Urinary bladder (tissue), 4 donors: ENCODE results near the gene PXDN. TPM values are rescaled to one million over a fixed set of nuclear protein-coding genes. Genes with fewer than 3 reads are reported as not detected.

Experiments used
- DNase-seq: peaks from one replicate; pipeline ENCODE4 v3.0.0-alpha.2; 2015; ENCODE audit errors: extremely low spot score
- H3K27ac ChIP-seq: one replicate; pipeline ENCODE4 v1.5.1; 2013; ENCODE audit warnings: low read depth, mild to moderate bottlenecking, moderate library complexity
- H3K36me3 ChIP-seq: one replicate; pipeline ENCODE4 v1.6.1; 2013; ENCODE audit warnings: mild to moderate bottlenecking, moderate library complexity; ENCODE audit not compliant: insufficient read depth
- H3K4me1 ChIP-seq: one replicate; pipeline ENCODE4 v1.6.1; 2013; ENCODE audit warnings: mild to moderate bottlenecking, moderate library complexity; ENCODE audit not compliant: insufficient read depth
- H3K4me3 ChIP-seq: one replicate; pipeline ENCODE4 v1.5.1; 2013; ENCODE audit warnings: low read depth, low read length
- WGBS: extraction: QIAGEN DNeasy Blood & Tissue Kit; methylation state at CpG from one replicate; pipeline ENCODE4 v1.1.7; 2013; 5-methylcytosine and 5-hydroxymethylcytosine counted together
- polyA plus RNA-seq: library from polyadenylated mRNA; stranded (reverse); fragments of 200-250 nt; gene quantifications from one replicate; pipeline ENCODE4 v1.2.3, GENCODE V29; 2013
- total RNA-seq: library from RNA; depleted of rRNA; stranded (reverse); fragments of >200 nt; gene quantifications from one replicate; pipeline ENCODE4 v1.2.3, GENCODE V29; 2014
- donor health status: healthy with polysubstance abuse.
- donor health status: healthy.

Gene PXDN
- total and polyA plus RNA-seq, 2 donors: 77.8 to 256 TPM

GRCh38 chr2:1694371-1695271 is 49.7 kb downstream of the PXDN start:
- no peak overlapping the region for H3K4me3 ChIP-seq
- no peak overlapping the region for H3K27ac ChIP-seq
- 83% methylated on average over 25 of the region's 25 CpGs for WGBS
- no peak for DNase-seq
- H3K4me1 ChIP-seq: no peaks in the 10 kb centered on the region
- H3K36me3 ChIP-seq: no peaks in the 10 kb centered on the region

- 83% methylated on average over 9 of the region's 9 CpGs for WGBS
- H3K4me1 ChIP-seq: no peaks in the 10 kb centered on the region
- no peak overlapping the region for H3K4me3 ChIP-seq
- DNase-seq: no peak
- H3K36me3 ChIP-seq: no peaks in the 10 kb centered on the region
- H3K27ac ChIP-seq: no peak overlapping the region
Observed at GRCh38 chr2:1693723-1694122, 50.6 kb downstream of the PXDN start.

- WGBS: 89% methylated on average over 11 of the region's 11 CpGs
- H3K27ac ChIP-seq: no peak overlapping the region
- DNase-seq: no peak
- no peak overlapping the region for H3K4me3 ChIP-seq
- H3K4me1 ChIP-seq: no peaks in the 10 kb centered on the region
- H3K36me3 ChIP-seq: no peaks in the 10 kb centered on the region
Observed at GRCh38 chr2:1692342-1692741, 52.0 kb downstream of the PXDN start.

GRCh38 chr2:1691366-1691765 is 52.9 kb downstream of the PXDN start:
- no peak overlapping the region for H3K4me3 ChIP-seq
- WGBS: 87% methylated on average over 9 of the region's 9 CpGs
- H3K36me3 ChIP-seq: no peaks in the 10 kb centered on the region
- no peaks in the 10 kb centered on the region for H3K4me1 ChIP-seq
- no peak overlapping the region for H3K27ac ChIP-seq
- no peak for DNase-seq

- no peaks in the 10 kb centered on the region for H3K36me3 ChIP-seq
- H3K27ac ChIP-seq: no peak overlapping the region
- DNase-seq: no peak
- no peak overlapping the region for H3K4me3 ChIP-seq
- 73% methylated on average over 10 of the region's 10 CpGs for WGBS
- no peaks in the 10 kb centered on the region for H3K4me1 ChIP-seq
Observed at GRCh38 chr2:1690056-1690775, 54.1 kb downstream of the PXDN start.

- no peaks in the 10 kb centered on the region for H3K36me3 ChIP-seq
- no peak for DNase-seq
- WGBS: 85% methylated on average over 10 of the region's 10 CpGs
- H3K27ac ChIP-seq: no peak overlapping the region
- H3K4me3 ChIP-seq: no peak overlapping the region
- no peaks in the 10 kb centered on the region for H3K4me1 ChIP-seq
Observed at GRCh38 chr2:1688859-1689258, 55.5 kb downstream of the PXDN start.

DNA sequence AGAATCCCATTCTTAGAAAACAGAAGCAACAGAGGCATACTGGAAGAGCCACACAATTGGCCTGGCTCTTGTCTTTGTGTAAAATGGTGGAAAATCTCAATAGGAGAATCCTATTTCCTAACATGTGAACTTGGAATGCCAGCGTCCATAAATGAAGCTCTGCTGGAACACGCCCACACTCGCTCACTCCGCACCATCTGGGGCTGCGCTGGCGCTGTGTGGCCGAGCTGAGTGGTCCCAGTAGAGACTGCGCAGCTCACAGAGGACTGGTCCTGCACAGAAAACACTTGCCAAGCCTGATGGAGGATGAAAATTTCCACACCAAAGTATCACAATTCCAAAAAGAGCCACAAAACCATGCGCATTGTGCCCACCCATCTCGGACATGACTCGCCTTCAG is 56.2 kb downstream of the PXDN start:
- no peak overlapping the region for H3K27ac ChIP-seq
- H3K36me3 ChIP-seq: no peaks in the 10 kb centered on the region
- WGBS: 93% methylated on average over 11 of the region's 11 CpGs
- H3K4me3 ChIP-seq: no peak overlapping the region
- no peak for DNase-seq
- H3K4me1 ChIP-seq: no peaks in the 10 kb centered on the region

- H3K4me1 ChIP-seq: no peaks in the 10 kb centered on the region
- no peaks in the 10 kb centered on the region for H3K36me3 ChIP-seq
- 88% methylated on average over 14 of the region's 14 CpGs for WGBS
- no peak overlapping the region for H3K4me3 ChIP-seq
- H3K27ac ChIP-seq: no peak overlapping the region
- no peak for DNase-seq
Observed at GRCh38 chr2:1687254-1687653, 57.1 kb downstream of the PXDN start.

DNA sequence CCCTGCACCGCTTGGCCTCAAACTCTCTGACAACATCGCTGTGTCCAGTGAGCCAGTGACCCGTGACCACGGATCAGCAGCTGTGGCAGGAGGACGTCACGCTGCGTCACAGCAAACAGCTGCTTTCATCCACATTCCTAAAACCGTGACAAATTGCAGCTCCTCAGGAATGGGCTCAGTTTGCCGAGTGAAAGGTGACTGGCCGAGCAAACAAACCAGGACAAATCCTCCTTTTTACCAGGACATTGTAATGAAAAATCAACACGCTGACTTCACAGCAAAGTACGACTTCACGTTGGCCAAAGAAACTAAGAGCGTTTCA is 57.6 kb downstream of the PXDN start:
- Histone ChIP-seq H3K4me3 (no peak overlapping the region), H3K36me3 (no peaks in the 10 kb centered on the region), H3K4me1 (no peaks in the 10 kb centered on the region), H3K27ac (no peak overlapping the region)
- no peak for DNase-seq
- 86% methylated on average over 14 of the region's 14 CpGs for whole genome bisulfite sequencing

DNA sequence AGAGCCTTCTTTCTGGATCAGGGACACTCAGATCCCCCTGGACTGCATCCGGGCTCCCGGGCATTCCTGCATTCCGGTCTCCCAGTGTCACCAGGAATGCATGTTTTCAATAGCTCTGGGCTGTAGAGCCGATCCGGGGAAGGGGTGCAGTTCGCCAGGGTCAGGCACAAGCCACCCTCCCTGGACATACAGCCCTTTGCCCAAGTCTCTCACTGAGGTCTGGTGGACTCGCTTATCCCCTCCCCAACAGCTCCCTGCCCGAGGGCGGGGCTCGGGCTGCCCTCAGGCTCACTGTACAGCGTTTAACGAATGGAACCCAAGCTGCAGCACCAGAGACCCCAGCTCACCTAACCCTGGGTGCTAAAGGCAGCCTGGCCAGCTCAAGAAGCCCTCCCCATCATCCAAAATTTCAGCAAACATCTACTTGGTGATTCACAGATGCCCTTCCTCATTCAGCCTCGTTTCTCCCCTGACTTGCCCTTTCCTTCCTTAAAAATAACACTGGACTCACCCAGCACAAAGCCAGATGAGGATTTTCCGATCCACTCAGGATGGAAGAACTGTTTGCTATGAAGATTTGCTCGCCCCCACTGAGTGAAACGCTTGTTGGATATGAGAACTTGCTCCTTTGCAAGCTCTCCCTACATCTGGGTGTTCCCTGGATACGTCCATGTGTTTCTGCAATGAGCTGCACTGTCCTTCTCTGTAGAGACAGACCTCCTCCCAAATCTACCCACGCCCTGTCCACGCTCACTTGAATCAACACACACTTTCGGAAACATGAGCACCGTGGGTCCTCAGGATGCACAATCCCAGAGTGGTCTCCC is 58.1 kb downstream of the PXDN start:
- no peak for DNase-seq
- H3K27ac ChIP-seq: no peak overlapping the region
- H3K4me3 ChIP-seq: no peak overlapping the region
- whole genome bisulfite sequencing: 76% methylated on average over 21 of the region's 21 CpGs
- H3K4me1 ChIP-seq: no peaks in the 10 kb centered on the region
- H3K36me3 ChIP-seq: no peaks in the 10 kb centered on the region

- no peak for DNase-seq
- H3K4me1 ChIP-seq: no peaks in the 10 kb centered on the region
- whole genome bisulfite sequencing: 90% methylated on average over 36 of the region's 36 CpGs
- H3K36me3 ChIP-seq: no peaks in the 10 kb centered on the region
- H3K27ac ChIP-seq: no peak overlapping the region
- H3K4me3 ChIP-seq: no peak overlapping the region
Observed at GRCh38 chr2:1685078-1685956, 59.0 kb downstream of the PXDN start.

DNA sequence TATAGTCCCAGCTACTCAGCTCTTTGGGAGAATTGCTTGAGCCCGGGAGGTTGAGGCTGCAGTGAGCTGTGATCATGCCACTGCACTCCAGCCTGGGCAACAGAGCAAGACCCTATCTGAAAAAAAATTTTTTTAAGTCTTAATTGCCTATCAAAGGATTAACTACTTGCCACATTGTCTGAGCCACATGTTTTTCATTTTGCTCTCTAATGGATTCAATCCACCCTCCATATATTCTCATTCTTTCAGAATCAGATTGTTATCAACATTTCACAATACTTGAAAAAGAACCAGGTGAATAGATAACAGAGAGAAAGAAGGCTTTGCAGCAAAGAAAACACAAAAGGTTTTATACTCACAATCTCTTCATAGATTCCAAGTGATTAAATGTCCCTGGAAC is 61.0 kb downstream of the PXDN start:
- Histone ChIP-seq H3K27ac (no peak overlapping the region), H3K36me3 (no peaks in the 10 kb centered on the region), H3K4me1 (no peaks in the 10 kb centered on the region), H3K4me3 (no peak overlapping the region)
- 96% methylated on average over 1 of the region's 1 CpG for WGBS
- DNase-seq: no peak

GRCh38 chr2:1682181-1682440 is 62.2 kb downstream of the PXDN start:
- H3K27ac ChIP-seq: no peak overlapping the region
- H3K4me3 ChIP-seq: no peak overlapping the region
- no peaks in the 10 kb centered on the region for H3K36me3 ChIP-seq
- DNase-seq: no peak
- no peaks in the 10 kb centered on the region for H3K4me1 ChIP-seq
